ENCODE results near the gene PLEKHG3.

The PLEKHG3 gene

GRCh38 chr14:64684091-64684490 is 20.1 kb upstream of the PLEKHG3 start:
- Histone ChIP-seq H3K4me3 (ENCODE audit: low read length, poor library complexity, severe bottlenecking) (no peak overlapping the region), H2AFZ (ENCODE audit: low read length) (no peak overlapping the region), H3F3A (ENCODE audit: low read depth) (0 out of 2 replicates have a peak, but pooled peaks cover 3% of the 10 kb centered on the region), H3K4me2 (ENCODE audit: low read depth, low read length, poor library complexity, severe bottlenecking) (no peak overlapping the region), H3K36me3 (ENCODE audit: insufficient read depth, low read length) (no peaks in the 10 kb centered on the region), H3K27me3 (ENCODE audit: insufficient read depth, low read length, poor library complexity, severe bottlenecking) (no peaks in the 10 kb centered on the region), H3K79me2 (ENCODE audit: insufficient read depth, low read length) (no peaks in the 10 kb centered on the region), H4K20me1 (ENCODE audit: insufficient read depth, low read length, poor library complexity, severe bottlenecking) (no peaks in the 10 kb centered on the region), H3K9me2 (replicated peaks; ENCODE audit: low read depth, low read length) (no peaks in the 10 kb centered on the region), H3K9ac (ENCODE audit: low read depth, low read length, poor library complexity, severe bottlenecking) (no peak overlapping the region), H3K9me3 (ENCODE audit: insufficient read depth, low read depth, low read length) (no peaks in the 10 kb centered on the region), H3K4me1 (ENCODE audit: insufficient read depth, low read length, poor library complexity, severe bottlenecking) (peaks cover 18% of the 10 kb centered on the region)
- TF ChIP-seq CTCF (conservative IDR thresholded peaks at IDR 0.05; ENCODE audit: low read length) (no peak), EZH2phosphoT487 (IDR thresholded peaks at IDR 0.05; ENCODE audit: borderline replicate concordance) (no peak)

GRCh38 chr14:64685371-64686281 is 18.6 kb upstream of the PLEKHG3 start:
- no peaks in the 10 kb centered on the region for H3K9me2 ChIP-seq (replicated peaks; ENCODE audit: low read depth, low read length)
- TF ChIP-seq CTCF (conservative IDR thresholded peaks at IDR 0.05; ENCODE audit: low read length) (no peak), EZH2phosphoT487 (IDR thresholded peaks at IDR 0.05; ENCODE audit: borderline replicate concordance) (no peak)
- H3K36me3 ChIP-seq (ENCODE audit: insufficient read depth, low read length) = no peaks in the 10 kb centered on the region
- H3K4me1 ChIP-seq (ENCODE audit: insufficient read depth, low read length, poor library complexity, severe bottlenecking) = peaks cover 25% of the 10 kb centered on the region
- H3K4me2 ChIP-seq (ENCODE audit: low read depth, low read length, poor library complexity, severe bottlenecking) = no peak overlapping the region
- no peaks in the 10 kb centered on the region for H4K20me1 ChIP-seq (ENCODE audit: insufficient read depth, low read length, poor library complexity, severe bottlenecking)
- H2AFZ ChIP-seq (ENCODE audit: low read length) = no peak overlapping the region
- H3K79me2 ChIP-seq (ENCODE audit: insufficient read depth, low read length) = no peaks in the 10 kb centered on the region
- H3F3A ChIP-seq (ENCODE audit: low read depth) = 0 out of 2 replicates have a peak, but pooled peaks cover 3% of the 10 kb centered on the region
- H3K9me3 ChIP-seq (ENCODE audit: insufficient read depth, low read depth, low read length) = no peaks in the 10 kb centered on the region
- no peak overlapping the region for H3K4me3 ChIP-seq (ENCODE audit: low read length, poor library complexity, severe bottlenecking)
- H3K9ac ChIP-seq (ENCODE audit: low read depth, low read length, poor library complexity, severe bottlenecking) = no peak overlapping the region
- no peaks in the 10 kb centered on the region for H3K27me3 ChIP-seq (ENCODE audit: insufficient read depth, low read length, poor library complexity, severe bottlenecking)

GRCh38 chr14:64686282-64686615 is 18.0 kb upstream of the PLEKHG3 start:
- no peak overlapping the region for H3K4me2 ChIP-seq (ENCODE audit: low read depth, low read length, poor library complexity, severe bottlenecking)

More at GRCh38 chr14:64686282-64686615, 18.0 kb upstream of the PLEKHG3 start:
- Histone ChIP-seq H4K20me1 (ENCODE audit: insufficient read depth, low read length, poor library complexity, severe bottlenecking) (no peaks in the 10 kb centered on the region), H3K9me3 (ENCODE audit: insufficient read depth, low read depth, low read length) (no peaks in the 10 kb centered on the region), H3K9me2 (replicated peaks; ENCODE audit: low read depth, low read length) (no peaks in the 10 kb centered on the region), H3K27me3 (ENCODE audit: insufficient read depth, low read length, poor library complexity, severe bottlenecking) (no peaks in the 10 kb centered on the region), H3K79me2 (ENCODE audit: insufficient read depth, low read length) (no peaks in the 10 kb centered on the region), H3K4me1 (ENCODE audit: insufficient read depth, low read length, poor library complexity, severe bottlenecking) (peaks cover 25% of the 10 kb centered on the region), H3F3A (ENCODE audit: low read depth) (0 out of 2 replicates have a peak, but pooled peaks cover 3% of the 10 kb centered on the region), H3K4me3 (ENCODE audit: low read length, poor library complexity, severe bottlenecking) (no peak overlapping the region), H2AFZ (ENCODE audit: low read length) (no peak overlapping the region), H3K36me3 (ENCODE audit: insufficient read depth, low read length) (no peaks in the 10 kb centered on the region), H3K9ac (ENCODE audit: low read depth, low read length, poor library complexity, severe bottlenecking) (no peak overlapping the region)
- TF ChIP-seq EZH2phosphoT487 (IDR thresholded peaks at IDR 0.05; ENCODE audit: borderline replicate concordance) (no peak), CTCF (conservative IDR thresholded peaks at IDR 0.05; ENCODE audit: low read length) (no peak)

Data from Loucy (cell line).